Measurements from ENCODE around the gene HOXB7.

HOXB7 gene

DNA sequence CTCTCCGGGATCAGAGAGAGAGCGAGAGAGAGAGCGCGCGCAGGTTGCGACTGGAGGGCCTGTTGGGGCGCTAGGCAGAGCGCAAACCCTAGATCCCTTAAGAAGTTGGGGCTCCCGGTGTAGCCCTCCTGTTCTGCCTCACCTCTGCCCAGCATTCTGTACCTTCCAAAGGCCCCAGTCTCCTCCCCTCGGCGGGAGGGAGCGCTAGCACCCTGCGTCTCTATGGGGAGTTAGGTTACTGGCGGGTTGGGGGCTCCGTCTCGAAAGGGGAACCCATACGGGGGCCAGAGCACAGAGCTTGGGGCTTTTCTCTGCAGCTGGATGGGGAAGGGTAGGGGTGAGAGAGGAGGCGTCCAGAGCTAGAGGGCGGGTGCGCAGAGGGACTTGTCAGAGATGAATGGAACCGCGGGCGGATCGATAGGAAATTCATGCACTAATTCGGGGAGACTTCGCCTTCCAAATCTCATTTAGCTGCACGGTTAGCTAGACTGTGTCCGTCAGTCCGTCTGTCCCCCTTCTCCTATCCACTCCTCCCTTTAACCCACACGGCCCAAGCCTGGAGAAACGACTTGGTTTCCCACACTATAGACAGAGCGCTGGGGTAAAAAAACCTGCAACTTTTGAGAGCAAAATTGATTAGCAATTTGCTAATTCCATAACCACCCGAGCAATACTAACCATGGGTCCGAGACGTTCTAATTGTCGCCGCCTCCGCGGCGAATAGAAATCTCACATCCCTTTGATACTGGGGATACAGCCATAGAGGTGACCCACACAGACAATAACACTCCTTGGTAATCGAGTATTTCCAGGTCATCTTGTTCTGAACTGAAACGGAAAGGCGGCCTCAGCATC, 32.0 kb downstream of the HOXB7 start:
- peaks cover 57 to 87% of the 10 kb centered on the region in 2 donors for H3K27me3 ChIP-seq (ENCODE audit: control insufficient read depth in 1 of 2, insufficient read depth in 2 of 2, low read length in 2 of 2)
- H3K9me3 ChIP-seq (ENCODE audit: control insufficient read depth in 1 of 2, low read length in 2 of 2), result no peaks in the 10 kb centered on the region
- H3K4me1 ChIP-seq (ENCODE audit: control insufficient read depth in 1 of 2, insufficient read depth in 2 of 2, low read length in 2 of 2), result peaks cover 0 to 11% of the 10 kb centered on the region in 2 donors
- H3K27ac ChIP-seq (ENCODE audit: low read depth, low read length), result peak overlapping the region; percentile 77
- H3K9ac ChIP-seq (ENCODE audit: low read depth in 1 of 2, low read length in 2 of 2), result peak overlapping the region; percentile 37 to 69
- H3K4me3 ChIP-seq (ENCODE audit: low read depth in 1 of 2, low read length in 2 of 2), result peak overlapping the region; percentile 57 to 59
- no peaks in the 10 kb centered on the region for H3K36me3 ChIP-seq (ENCODE audit: control insufficient read depth in 1 of 2, insufficient read depth in 2 of 2, low read length in 2 of 2)

DNA sequence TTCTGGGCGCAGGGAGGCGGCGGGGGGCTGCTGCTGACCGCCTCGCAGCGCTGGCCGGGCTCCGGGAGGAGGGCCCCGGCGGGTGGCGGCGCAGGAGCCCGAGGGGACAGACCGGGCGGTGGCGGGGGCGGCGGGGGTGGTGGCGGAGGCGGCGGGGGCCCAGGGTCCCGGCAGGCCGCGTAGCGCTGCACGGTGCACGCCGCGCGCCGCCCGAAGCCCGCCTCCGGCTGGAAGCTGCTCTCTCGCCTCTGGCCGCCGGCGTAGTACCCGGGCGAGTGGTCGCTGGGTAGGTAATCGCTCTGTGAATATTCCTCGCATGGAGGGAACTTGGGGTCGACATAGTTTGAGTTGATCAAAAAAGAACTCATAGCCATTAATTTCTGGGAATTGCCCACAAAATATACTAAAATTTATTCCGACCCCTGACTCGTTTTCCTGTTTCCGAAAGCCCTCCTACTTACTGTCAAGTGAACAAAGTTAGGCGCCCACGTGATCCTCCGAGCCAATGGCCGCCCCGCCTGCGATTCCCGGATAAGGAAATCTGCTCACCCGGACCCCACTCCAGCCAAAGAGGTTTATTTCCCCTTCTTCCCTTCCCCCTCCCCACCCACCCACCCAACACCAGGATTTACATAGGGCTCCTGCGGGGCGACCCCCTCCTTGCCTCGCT, 32.7 kb downstream of the HOXB7 start, which contains the start of gene HOXB4:
HOXB4 (minus strand) TSS at position 405 of the 670 bp plus-strand sequence; CDS start at position 374, 31 bp downstream.
- Histone ChIP-seq H3K4me3 (ENCODE audit: low read depth in 1 of 2, low read length in 2 of 2) (peak within 1 kb of the TSS; percentile 57 to 59), H3K9me3 (ENCODE audit: control insufficient read depth in 1 of 2, low read length in 2 of 2) (no peaks in the 10 kb centered on the region), H3K27me3 (ENCODE audit: control insufficient read depth in 1 of 2, insufficient read depth in 2 of 2, low read length in 2 of 2) (peaks cover 58 to 87% of the 10 kb centered on the region in 2 donors), H3K27ac (ENCODE audit: low read depth, low read length) (peak within 1 kb of the TSS; percentile 77), H3K36me3 (ENCODE audit: control insufficient read depth in 1 of 2, insufficient read depth in 2 of 2, low read length in 2 of 2) (no peaks in the 10 kb centered on the region), H3K9ac (ENCODE audit: low read depth in 1 of 2, low read length in 2 of 2) (peak within 1 kb of the TSS; percentile 46 to 69), H3K4me1 (ENCODE audit: control insufficient read depth in 1 of 2, insufficient read depth in 2 of 2, low read length in 2 of 2) (peaks cover 0 to 5% of the 10 kb centered on the region in 2 donors)

DNA sequence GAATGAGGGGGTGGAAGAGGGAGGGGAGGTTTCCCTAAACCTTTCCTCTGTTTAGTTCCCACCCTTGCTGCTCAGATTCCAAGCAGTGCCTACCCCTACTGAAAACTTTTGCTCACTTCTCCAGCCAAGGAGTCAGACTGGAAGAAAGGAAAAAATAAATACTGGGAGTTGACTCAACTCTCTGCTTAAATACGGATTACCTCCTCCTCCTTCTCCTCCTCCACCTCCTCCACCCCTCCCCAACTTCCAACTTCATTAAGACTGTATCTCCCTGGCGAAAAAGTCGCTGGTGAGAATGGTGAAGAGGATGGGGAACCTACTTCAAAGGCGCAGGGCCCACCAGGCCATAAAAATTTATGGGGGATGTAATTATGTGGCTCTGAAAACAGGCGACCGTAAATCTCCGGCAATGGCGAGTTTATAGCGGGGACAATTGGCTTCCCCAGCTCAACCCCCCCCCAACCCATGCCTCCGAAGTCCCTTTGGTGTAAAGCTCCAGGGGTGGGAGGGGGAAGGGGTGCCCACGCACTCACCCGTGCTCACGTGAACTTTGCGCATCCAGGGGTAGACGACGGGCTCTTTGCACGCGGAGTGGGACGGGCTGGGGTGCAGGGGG, 33.4 kb downstream of the HOXB7 start:
- peaks cover 0 to 5% of the 10 kb centered on the region in 2 donors for H3K4me1 ChIP-seq (ENCODE audit: control insufficient read depth in 1 of 2, insufficient read depth in 2 of 2, low read length in 2 of 2)

DNA sequence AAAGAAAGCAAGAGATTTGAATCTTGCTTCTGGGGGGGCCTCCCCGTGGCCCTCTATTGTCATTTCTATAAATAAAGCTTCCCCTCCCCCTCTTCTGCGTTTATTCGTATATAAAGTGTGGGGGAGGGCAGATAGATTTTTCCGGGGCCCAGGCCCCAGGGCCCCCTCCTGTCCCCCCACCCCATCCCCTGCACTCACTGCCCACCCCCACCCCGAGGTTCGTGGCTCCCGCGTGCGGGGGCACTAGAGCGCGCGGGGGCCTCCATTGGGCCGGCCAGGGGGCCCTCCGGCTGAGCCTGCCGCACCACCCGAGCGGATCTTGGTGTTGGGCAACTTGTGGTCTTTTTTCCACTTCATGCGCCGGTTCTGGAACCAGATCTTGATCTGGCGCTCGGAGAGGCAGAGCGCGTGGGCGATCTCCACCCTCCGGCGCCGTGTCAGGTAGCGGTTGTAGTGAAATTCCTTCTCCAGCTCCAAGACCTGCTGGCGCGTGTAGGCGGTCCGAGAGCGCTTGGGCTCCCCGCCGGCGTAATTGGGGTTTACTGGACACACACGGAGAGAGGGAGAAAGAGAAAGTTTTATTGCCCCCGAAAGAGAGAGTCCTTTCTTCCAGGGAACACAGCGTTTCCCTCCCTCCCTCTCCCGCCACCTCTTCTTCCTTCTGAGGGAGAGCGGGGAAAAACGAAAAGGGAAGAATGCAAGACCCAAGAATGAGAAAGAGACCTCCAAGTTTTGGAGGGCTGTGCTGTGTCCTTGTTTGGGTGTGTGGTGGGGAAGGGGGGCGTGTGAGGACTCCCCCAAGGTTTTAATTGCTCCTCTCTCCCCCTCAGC, 34.1 kb downstream of the HOXB7 start:
- H3K27ac ChIP-seq (ENCODE audit: low read depth, low read length), result peak overlapping the region; percentile 81
- H3K36me3 ChIP-seq (ENCODE audit: control insufficient read depth in 1 of 2, insufficient read depth in 2 of 2, low read length in 2 of 2), result no peaks in the 10 kb centered on the region
- peak overlapping the region; percentile 52 to 57 for H3K4me3 ChIP-seq (ENCODE audit: low read depth in 1 of 2, low read length in 2 of 2)
- peak overlapping the region; percentile 46 to 54 for H3K9ac ChIP-seq (ENCODE audit: low read depth in 1 of 2, low read length in 2 of 2)
- peaks cover 62 to 87% of the 10 kb centered on the region in 2 donors for H3K27me3 ChIP-seq (ENCODE audit: control insufficient read depth in 1 of 2, insufficient read depth in 2 of 2, low read length in 2 of 2)
- H3K4me1 ChIP-seq (ENCODE audit: control insufficient read depth in 1 of 2, insufficient read depth in 2 of 2, low read length in 2 of 2), result peaks cover 0 to 5% of the 10 kb centered on the region in 2 donors
- no peaks in the 10 kb centered on the region for H3K9me3 ChIP-seq (ENCODE audit: control insufficient read depth in 1 of 2, low read length in 2 of 2)

More for the DNA sequence above, 33.4 kb downstream of the HOXB7 start:
- H3K27ac ChIP-seq (ENCODE audit: low read depth, low read length), result peak overlapping the region; percentile 57
- H3K9me3 ChIP-seq (ENCODE audit: control insufficient read depth in 1 of 2, low read length in 2 of 2), result no peaks in the 10 kb centered on the region
- H3K4me3 ChIP-seq (ENCODE audit: low read depth in 1 of 2, low read length in 2 of 2), result peak overlapping the region; percentile 52 to 57
- peaks cover 58 to 87% of the 10 kb centered on the region in 2 donors for H3K27me3 ChIP-seq (ENCODE audit: control insufficient read depth in 1 of 2, insufficient read depth in 2 of 2, low read length in 2 of 2)
- no peaks in the 10 kb centered on the region for H3K36me3 ChIP-seq (ENCODE audit: control insufficient read depth in 1 of 2, insufficient read depth in 2 of 2, low read length in 2 of 2)
- peak overlapping the region; percentile 46 to 54 for H3K9ac ChIP-seq (ENCODE audit: low read depth in 1 of 2, low read length in 2 of 2)

DNA sequence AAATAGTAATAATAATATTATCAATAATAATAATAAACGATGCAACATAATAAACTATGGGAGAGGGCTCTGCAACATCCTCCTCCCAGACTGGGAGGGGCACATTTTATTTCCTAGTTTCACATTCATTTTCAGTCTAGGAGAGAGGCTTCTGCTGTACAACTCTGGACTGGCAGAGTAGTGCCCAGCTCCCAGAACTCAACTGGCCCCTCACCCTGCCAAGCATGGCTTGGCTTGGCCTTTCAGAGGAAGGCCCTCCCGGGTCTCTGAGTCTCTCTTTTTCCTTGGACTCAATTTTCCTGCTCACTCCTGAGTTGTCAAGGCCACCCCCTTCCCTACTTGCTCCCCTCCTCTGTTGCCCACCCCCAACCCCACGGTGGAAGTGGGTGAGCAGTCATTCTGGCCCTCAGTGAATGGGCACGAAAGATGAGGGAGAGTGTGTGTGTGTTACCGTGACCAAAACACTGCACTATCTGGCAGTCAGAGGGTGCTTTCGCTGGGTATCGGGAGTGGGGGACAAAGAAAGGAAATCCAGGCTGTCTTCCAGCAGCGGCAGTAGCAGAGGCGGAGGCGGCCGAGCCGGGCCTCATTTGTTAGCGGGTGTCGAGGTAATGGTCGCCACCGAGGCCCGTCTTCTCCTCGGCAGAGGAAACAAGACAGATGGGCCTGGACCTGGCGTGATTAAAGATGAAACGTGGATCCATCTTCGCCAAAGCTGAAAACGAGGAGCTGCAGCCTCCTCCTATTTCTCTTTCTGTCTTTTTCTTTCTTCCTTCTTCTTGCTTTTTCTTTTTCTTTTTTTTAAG, 34.9 kb downstream of the HOXB7 start:
- Histone ChIP-seq H3K27ac (ENCODE audit: low read depth, low read length) (peak overlapping the region; percentile 81), H3K27me3 (ENCODE audit: control insufficient read depth in 1 of 2, insufficient read depth in 2 of 2, low read length in 2 of 2) (peaks cover 62 to 87% of the 10 kb centered on the region in 2 donors), H3K36me3 (ENCODE audit: control insufficient read depth in 1 of 2, insufficient read depth in 2 of 2, low read length in 2 of 2) (no peaks in the 10 kb centered on the region), H3K4me3 (ENCODE audit: low read depth in 1 of 2, low read length in 2 of 2) (peak overlapping the region in 1 of 2 donors; percentile 9), H3K4me1 (ENCODE audit: control insufficient read depth in 1 of 2, insufficient read depth in 2 of 2, low read length in 2 of 2) (peaks cover 0 to 5% of the 10 kb centered on the region in 2 donors), H3K9ac (ENCODE audit: low read depth in 1 of 2, low read length in 2 of 2) (peak overlapping the region; percentile 3 to 9), H3K9me3 (ENCODE audit: control insufficient read depth in 1 of 2, low read length in 2 of 2) (no peaks in the 10 kb centered on the region)

- peaks cover 62 to 87% of the 10 kb centered on the region in 2 donors for H3K27me3 ChIP-seq (ENCODE audit: control insufficient read depth in 1 of 2, insufficient read depth in 2 of 2, low read length in 2 of 2)
- no peaks in the 10 kb centered on the region for H3K9me3 ChIP-seq (ENCODE audit: control insufficient read depth in 1 of 2, low read length in 2 of 2)
- H3K9ac ChIP-seq (ENCODE audit: low read depth in 1 of 2, low read length in 2 of 2), result no peak overlapping the region
- peak overlapping the region; percentile 30 for H3K27ac ChIP-seq (ENCODE audit: low read depth, low read length)
- no peak overlapping the region for H3K4me3 ChIP-seq (ENCODE audit: low read depth in 1 of 2, low read length in 2 of 2)
- H3K4me1 ChIP-seq (ENCODE audit: control insufficient read depth in 1 of 2, insufficient read depth in 2 of 2, low read length in 2 of 2), result peaks cover 0 to 5% of the 10 kb centered on the region in 2 donors
- no peaks in the 10 kb centered on the region for H3K36me3 ChIP-seq (ENCODE audit: control insufficient read depth in 1 of 2, insufficient read depth in 2 of 2, low read length in 2 of 2)
Measured at GRCh38 chr17:48575066-48575582, 35.7 kb downstream of the HOXB7 start.

DNA sequence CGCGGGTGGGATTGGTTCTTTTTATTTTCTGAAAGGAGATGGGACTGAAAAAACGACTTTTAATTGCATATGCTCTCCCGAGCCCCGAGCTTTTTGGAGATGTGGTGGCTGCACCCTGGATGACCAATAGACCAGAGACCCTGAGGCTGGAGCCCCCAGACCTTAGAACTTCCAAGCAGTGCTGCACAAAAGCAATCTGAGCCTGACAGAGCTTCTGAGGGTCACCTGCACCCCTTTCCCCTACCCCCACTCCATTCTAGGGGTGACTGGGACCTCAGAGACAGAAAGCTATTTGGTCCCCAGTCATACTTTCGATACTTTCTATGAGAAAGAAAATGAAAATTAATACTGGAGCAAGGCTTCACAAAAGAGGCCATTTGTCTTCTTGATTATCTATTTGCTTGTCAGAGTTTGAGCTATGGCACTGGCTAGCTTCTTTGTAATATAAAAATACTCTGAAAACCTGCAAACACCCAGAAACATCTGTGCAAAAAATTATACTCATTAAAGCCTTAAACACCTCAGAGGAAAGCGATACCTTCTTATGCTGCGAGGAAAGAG, 36.2 kb downstream of the HOXB7 start:
- H3K27me3 ChIP-seq (ENCODE audit: control insufficient read depth in 1 of 2, insufficient read depth in 2 of 2, low read length in 2 of 2), result peaks cover 64 to 89% of the 10 kb centered on the region in 2 donors
- peaks cover 4 to 5% of the 10 kb centered on the region in 2 donors for H3K4me1 ChIP-seq (ENCODE audit: control insufficient read depth in 1 of 2, insufficient read depth in 2 of 2, low read length in 2 of 2)
- H3K36me3 ChIP-seq (ENCODE audit: control insufficient read depth in 1 of 2, insufficient read depth in 2 of 2, low read length in 2 of 2), result no peaks in the 10 kb centered on the region
- no peak overlapping the region for H3K9ac ChIP-seq (ENCODE audit: low read depth in 1 of 2, low read length in 2 of 2)
- peak overlapping the region in 1 of 2 donors; percentile 23 for H3K4me3 ChIP-seq (ENCODE audit: low read depth in 1 of 2, low read length in 2 of 2)
- no peaks in the 10 kb centered on the region for H3K9me3 ChIP-seq (ENCODE audit: control insufficient read depth in 1 of 2, low read length in 2 of 2)
- no peak overlapping the region for H3K27ac ChIP-seq (ENCODE audit: low read depth, low read length)

DNA sequence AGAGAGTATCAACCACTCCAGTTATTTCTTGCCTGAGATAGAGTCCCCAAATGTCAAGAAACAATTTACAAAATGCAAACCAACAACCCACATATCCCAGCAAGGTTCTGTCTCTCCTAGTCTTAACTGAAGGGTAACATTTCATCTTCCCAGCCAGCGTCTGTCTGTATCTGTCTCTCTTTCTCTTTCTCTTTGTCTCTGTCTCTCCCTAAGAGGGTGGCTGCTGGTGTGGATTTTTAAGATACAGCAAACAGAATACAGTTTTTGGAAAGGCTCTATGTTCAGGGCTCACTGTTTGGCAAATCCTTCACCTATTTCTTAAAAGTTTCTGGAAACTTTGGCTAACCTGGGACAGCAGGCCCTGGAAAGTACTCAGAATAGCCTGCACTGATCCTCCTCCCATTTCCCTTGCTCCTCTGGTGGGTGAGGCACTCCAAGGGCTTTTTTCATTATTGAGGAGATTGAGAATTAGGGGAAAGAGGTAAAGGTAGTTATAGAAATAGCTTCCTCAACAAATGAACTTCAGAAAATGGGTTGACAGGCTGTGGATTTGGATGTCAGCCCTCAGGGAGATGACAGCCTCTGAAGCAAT, 38.9 kb downstream of the HOXB7 start:
- Histone ChIP-seq H3K4me3 (ENCODE audit: low read depth in 1 of 2, low read length in 2 of 2) (peak overlapping the region; percentile 4 to 53), H3K4me1 (ENCODE audit: control insufficient read depth in 1 of 2, insufficient read depth in 2 of 2, low read length in 2 of 2) (peaks cover 4 to 11% of the 10 kb centered on the region in 2 donors), H3K36me3 (ENCODE audit: control insufficient read depth in 1 of 2, insufficient read depth in 2 of 2, low read length in 2 of 2) (no peaks in the 10 kb centered on the region), H3K27me3 (ENCODE audit: control insufficient read depth in 1 of 2, insufficient read depth in 2 of 2, low read length in 2 of 2) (peaks cover 72 to 93% of the 10 kb centered on the region in 2 donors), H3K27ac (ENCODE audit: low read depth, low read length) (peak overlapping the region; percentile 70), H3K9ac (ENCODE audit: low read depth in 1 of 2, low read length in 2 of 2) (peak overlapping the region; percentile 53 to 54), H3K9me3 (ENCODE audit: control insufficient read depth in 1 of 2, low read length in 2 of 2) (no peaks in the 10 kb centered on the region)
